HEK293T (cell line): ENCODE data around the gene CYFIP1.

Source experiments
- CTCF ChIA-PET: fragments of 350-600 bp; formaldehyde crosslinking; extraction: SDS; loops from one replicate; lab custom pipeline; 2021; ENCODE audit warnings: antibody characterized with exemption, inconsistent platforms; lab: Yijun Ruan, JAX
- POLR2A ChIA-PET: fragments of 350-600 bp; formaldehyde crosslinking; extraction: SDS; loops from one replicate; lab custom pipeline; 2020; ENCODE audit warnings: antibody characterized with exemption, inconsistent platforms; lab: Yijun Ruan, JAX
- DNase-seq: peaks from one replicate; pipeline ENCODE4 v3.0.0; 2012; ENCODE audit warnings: mixed read lengths; ENCODE audit errors: extremely low spot score
- ARNT ChIP-seq: fragments of 450-650 bp; IDR thresholded peaks from 2 replicates; pipeline ENCODE4 v1.6.1; 2017; ENCODE audit warnings: mild to moderate bottlenecking
- BHLHE40 ChIP-seq: fragments of 450-650 bp; IDR thresholded peaks from 2 replicates; pipeline ENCODE4 v1.6.1; 2016; ENCODE audit warnings: mild to moderate bottlenecking, moderate library complexity, borderline replicate concordance
- CTBP1 ChIP-seq: fragments of 450-650 bp; IDR thresholded peaks from 2 replicates; pipeline ENCODE4 v1.6.1; 2016; ENCODE audit warnings: borderline replicate concordance
- ELF4 ChIP-seq: fragments of 450-650 bp; IDR thresholded peaks from 2 replicates; pipeline ENCODE4 v1.6.1; 2017; ENCODE audit warnings: antibody characterized with exemption
- FOXA1 ChIP-seq: fragments of 450-650 bp; IDR thresholded peaks from 2 replicates; pipeline ENCODE4 v1.6.1; 2016; ENCODE audit warnings: mild to moderate bottlenecking
- FOXK2 ChIP-seq: fragments of 450-650 bp; IDR thresholded peaks from 2 replicates; pipeline ENCODE4 v1.6.1; 2016; ENCODE audit warnings: mild to moderate bottlenecking
- FOXM1 ChIP-seq: fragments of 450-650 bp; IDR thresholded peaks from 2 replicates; pipeline ENCODE4 v1.6.1; 2017; ENCODE audit warnings: mild to moderate bottlenecking, borderline replicate concordance
- HDGF ChIP-seq: fragments of 450-650 bp; IDR thresholded peaks from 2 replicates; pipeline ENCODE4 v1.6.1; 2017; ENCODE audit warnings: antibody characterized with exemption, borderline replicate concordance
- L3MBTL2 ChIP-seq: fragments of 450-650 bp; conservative IDR thresholded peaks from 2 replicates; pipeline ENCODE4 v1.6.1; 2016; ENCODE audit warnings: mild to moderate bottlenecking
- LEF1 ChIP-seq: fragments of 450-650 bp; IDR thresholded peaks from 2 replicates; pipeline ENCODE4 v1.6.1; 2017; ENCODE audit warnings: mild to moderate bottlenecking, borderline replicate concordance
- NFRKB ChIP-seq: fragments of 450-650 bp; IDR thresholded peaks from 2 replicates; pipeline ENCODE4 v1.6.1; 2016; ENCODE audit warnings: mild to moderate bottlenecking, moderate library complexity
- PKNOX1 ChIP-seq: fragments of 450-650 bp; IDR thresholded peaks from 2 replicates; pipeline ENCODE4 v1.6.1; 2016
- SP1 ChIP-seq: fragments of 450-650 bp; IDR thresholded peaks from 2 replicates; pipeline ENCODE4 v1.6.1; 2017
- SUZ12 ChIP-seq: fragments of 450-650 bp; IDR thresholded peaks from 2 replicates; pipeline ENCODE4 v1.6.1; 2016; ENCODE audit warnings: mild to moderate bottlenecking
- TARDBP ChIP-seq: fragments of 450-650 bp; IDR thresholded peaks from 2 replicates; pipeline ENCODE4 v1.6.1; 2016
- ZNF384 ChIP-seq: fragments of 450-650 bp; IDR thresholded peaks from 2 replicates; pipeline ENCODE4 v1.6.1; 2016

Gene CYFIP1

GRCh38 chr15:22918596-22919140, 61.5 kb downstream of the CYFIP1 start:
- ChIA-PET POLR2A (no interaction called here), CTCF (no interaction called here)
- TF ChIP-seq FOXM1 (no peak), LEF1 (no peak), NFRKB (no peak)
- DNase-seq: no peak

GRCh38 chr15:22918056-22918455, 62.1 kb downstream of the CYFIP1 start:
- CTCF ChIA-PET: no interaction called here
- POLR2A ChIA-PET: no interaction called here
- no peak for TF ChIP-seq HDGF
- no peak for TF ChIP-seq SUZ12
- no peak for TF ChIP-seq ARNT
- no peak for TF ChIP-seq L3MBTL2
- TF ChIP-seq TARDBP: no peak
- no peak for TF ChIP-seq FOXA1
- no peak for TF ChIP-seq ZNF384
- no peak for TF ChIP-seq SP1
- no peak for TF ChIP-seq PKNOX1
- no peak for TF ChIP-seq CTBP1
- TF ChIP-seq ELF4: no peak
- no peak for TF ChIP-seq FOXM1
- no peak for DNase-seq

- DNase-seq: no peak
- ChIA-PET POLR2A (no interaction called here), CTCF (no interaction called here)
- TF ChIP-seq L3MBTL2 (no peak), ZNF384 (no peak), SUZ12 (no peak), FOXM1 (no peak), FOXA1 (no peak), HDGF (no peak), LEF1 (no peak), TARDBP (no peak), ELF4 (no peak), PKNOX1 (no peak), BHLHE40 (no peak), ARNT (no peak), SP1 (no peak), CTBP1 (no peak), FOXK2 (no peak)
Observed at GRCh38 chr15:22917556-22917955, 62.6 kb downstream of the CYFIP1 start.

- ChIA-PET CTCF (interaction anchor here (0.6 kb wide), 1 partner anchor 61 kb away, joined by 4 read pairs; no protein-coding TSS in a partner anchor), POLR2A (no interaction called here)
- DNase-seq: no peak
Observed at GRCh38 chr15:22916606-22917350, 63.4 kb downstream of the CYFIP1 start.

GRCh38 chr15:22915866-22916515, 64.2 kb downstream of the CYFIP1 start:
- DNase-seq: no peak
- no peak for TF ChIP-seq HDGF
- ChIA-PET POLR2A (no interaction called here), CTCF (no interaction called here)

More at GRCh38 chr15:22916606-22917350, 63.4 kb downstream of the CYFIP1 start:
- no peak for TF ChIP-seq CTBP1
- TF ChIP-seq ARNT: no peak
- no peak for TF ChIP-seq ZNF384
- no peak for TF ChIP-seq BHLHE40
- TF ChIP-seq SP1: no peak
- no peak for TF ChIP-seq FOXM1
- TF ChIP-seq TARDBP: no peak
- TF ChIP-seq LEF1: no peak
- TF ChIP-seq PKNOX1: no peak
- TF ChIP-seq L3MBTL2: no peak
- no peak for TF ChIP-seq FOXA1
- TF ChIP-seq SUZ12: no peak
- TF ChIP-seq FOXK2: no peak
- no peak for TF ChIP-seq ELF4
- TF ChIP-seq HDGF: no peak
- no peak for TF ChIP-seq NFRKB

GRCh38 chr15:22913646-22914380, 66.4 kb downstream of the CYFIP1 start:
- TF ChIP-seq FOXM1: no peak
- TF ChIP-seq CTBP1: no peak
- TF ChIP-seq LEF1: no peak
- TF ChIP-seq NFRKB: no peak
- no peak for TF ChIP-seq SUZ12
- TF ChIP-seq FOXA1: no peak
- no peak for TF ChIP-seq ARNT
- TF ChIP-seq SP1: no peak
- TF ChIP-seq FOXK2: no peak
- DNase-seq: no peak
- CTCF ChIA-PET: no interaction called here
- POLR2A ChIA-PET: interaction anchor here (0.6 kb wide), 1 partner anchor 65 kb away, joined by 3 read pairs; no protein-coding TSS in a partner anchor
